Measurements from ENCODE around the gene MECP2.
A peak's percentile ranks its signal among the peaks of the same experiment; 100 is the strongest.
"Not testable (repeated sequence)": the region's sequence is repeated elsewhere in the genome, so short reads cannot be mapped to it uniquely, and the experiment has no call there.

MECP2 gene

DNA sequence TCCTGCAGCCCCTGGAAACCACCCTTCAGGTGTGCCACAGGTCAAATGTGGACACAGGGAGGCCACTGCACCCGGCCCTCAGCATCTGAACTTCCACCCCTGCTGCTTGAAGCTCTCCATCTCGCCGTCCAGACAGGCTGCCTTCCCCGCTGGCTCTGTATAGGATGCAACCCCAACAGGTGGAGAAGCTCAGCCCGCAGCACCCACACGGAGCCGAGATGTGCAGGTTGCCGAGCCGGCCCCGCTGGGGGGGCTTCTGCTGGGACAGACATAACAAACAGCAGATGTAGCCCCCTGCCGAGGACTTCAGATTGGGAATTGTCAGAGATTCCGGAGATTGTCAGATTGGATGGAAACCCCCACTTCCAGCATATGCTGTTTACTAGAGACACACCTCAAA is 104.4 kb downstream of the MECP2 start:
- DNase-seq (ENCODE audit: low read depth, low spot score): no peak

DNA sequence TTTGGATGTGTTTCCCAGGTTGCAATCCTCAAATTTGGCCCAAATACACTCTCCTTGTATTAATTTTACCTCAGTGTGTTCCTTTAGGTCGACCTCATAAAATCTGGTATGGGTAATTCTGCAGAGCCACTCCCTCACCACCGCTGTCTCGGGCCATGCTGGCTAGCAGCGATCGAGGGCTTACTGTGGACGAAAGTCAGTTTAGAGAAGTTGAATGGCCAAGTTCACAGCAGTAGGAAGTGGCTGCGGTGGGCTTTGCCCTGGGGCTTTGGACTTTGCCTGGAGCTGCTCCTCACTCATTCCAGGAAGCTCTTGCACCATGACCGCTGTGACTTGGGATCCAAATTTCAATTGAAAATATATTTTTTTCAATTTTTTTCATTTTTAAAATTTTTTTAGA is 105.3 kb downstream of the MECP2 start:
- no peak for DNase-seq (ENCODE audit: low read depth, low spot score)

DNA sequence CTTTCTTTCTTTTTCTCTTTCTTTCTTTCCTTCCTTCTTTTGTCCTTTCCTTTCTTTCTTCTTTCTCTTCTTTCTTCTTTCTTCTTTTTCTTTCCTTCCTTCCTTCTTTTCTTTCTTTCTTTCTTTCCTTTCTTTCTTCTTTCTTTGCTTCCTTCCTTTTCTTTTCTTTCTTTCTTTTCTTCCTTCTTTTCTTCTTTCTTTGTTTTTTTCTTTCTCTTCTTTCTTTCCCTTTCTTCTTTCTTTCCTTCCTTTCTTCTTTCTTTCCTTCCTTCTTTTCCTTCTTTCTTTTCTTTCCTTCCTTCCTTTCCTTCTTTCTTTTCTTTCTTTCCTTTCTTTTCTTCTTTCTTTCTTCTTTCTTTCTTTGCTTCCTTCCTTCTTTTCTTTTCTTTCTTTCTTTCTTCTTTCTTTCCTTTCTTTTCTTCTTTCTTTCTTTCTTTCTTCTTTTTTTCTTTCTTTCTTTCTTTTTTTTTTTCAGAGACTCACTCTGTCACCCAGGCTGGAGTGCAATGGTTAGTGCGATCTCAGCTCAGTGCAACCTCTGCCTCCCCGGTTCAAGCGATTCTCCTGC is 106.4 kb downstream of the MECP2 start:
- DNase-seq (ENCODE audit: low read depth, low spot score): no peak

DNA sequence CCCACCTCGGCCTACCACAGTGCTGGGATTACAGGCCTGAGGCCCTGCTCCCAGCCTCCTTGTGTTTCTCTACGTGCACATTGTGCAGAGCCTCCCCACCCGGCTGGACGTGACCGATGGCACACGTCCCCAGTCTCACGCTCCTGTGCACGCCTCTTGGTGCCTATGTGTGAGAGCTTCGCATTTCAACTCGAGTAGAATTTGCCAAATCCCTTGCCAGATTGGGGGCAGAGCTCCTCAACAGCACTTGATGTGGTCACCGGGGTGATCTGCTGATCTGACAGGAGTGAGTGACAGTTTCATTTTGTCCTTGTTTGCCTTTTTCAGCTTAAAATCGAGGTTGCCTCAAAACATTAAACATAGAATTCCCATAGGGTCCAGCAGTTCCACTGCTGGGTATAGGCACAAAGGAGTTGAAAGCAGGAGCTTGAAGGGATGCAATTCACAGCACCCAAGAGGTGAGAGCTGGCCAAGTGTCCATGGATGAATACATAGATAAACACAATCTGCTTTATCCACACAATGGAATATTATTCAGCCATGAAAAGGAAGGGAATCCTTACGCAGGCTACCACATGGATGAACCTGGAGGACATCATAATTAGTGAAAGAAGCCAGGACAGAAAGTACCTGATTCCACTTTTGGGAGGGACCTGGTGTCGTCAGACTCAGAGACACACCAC is 107.4 kb downstream of the MECP2 start:
- DNase-seq (ENCODE audit: low read depth, low spot score): no peak

DNA sequence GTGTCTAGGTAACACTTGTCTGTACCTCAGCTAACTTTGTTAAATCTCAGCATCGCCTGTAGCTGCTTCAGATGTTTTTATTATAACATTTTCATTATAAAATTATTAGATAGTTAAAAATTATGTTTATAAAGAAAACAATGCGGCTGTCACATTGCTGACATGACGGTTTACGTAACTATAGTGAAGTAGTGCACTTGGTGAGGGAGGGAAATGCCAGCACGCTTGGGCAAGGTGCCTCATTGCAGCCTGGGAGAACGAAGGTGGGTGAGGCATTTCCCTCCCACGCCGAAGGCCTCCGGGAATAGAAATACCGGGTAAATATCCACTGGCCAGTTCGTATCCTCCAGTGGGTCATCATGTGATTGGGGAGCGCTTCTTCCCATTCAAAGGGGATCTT is 109.0 kb downstream of the MECP2 start:
- DNase-seq (ENCODE audit: low read depth, low spot score): no peak

DNA sequence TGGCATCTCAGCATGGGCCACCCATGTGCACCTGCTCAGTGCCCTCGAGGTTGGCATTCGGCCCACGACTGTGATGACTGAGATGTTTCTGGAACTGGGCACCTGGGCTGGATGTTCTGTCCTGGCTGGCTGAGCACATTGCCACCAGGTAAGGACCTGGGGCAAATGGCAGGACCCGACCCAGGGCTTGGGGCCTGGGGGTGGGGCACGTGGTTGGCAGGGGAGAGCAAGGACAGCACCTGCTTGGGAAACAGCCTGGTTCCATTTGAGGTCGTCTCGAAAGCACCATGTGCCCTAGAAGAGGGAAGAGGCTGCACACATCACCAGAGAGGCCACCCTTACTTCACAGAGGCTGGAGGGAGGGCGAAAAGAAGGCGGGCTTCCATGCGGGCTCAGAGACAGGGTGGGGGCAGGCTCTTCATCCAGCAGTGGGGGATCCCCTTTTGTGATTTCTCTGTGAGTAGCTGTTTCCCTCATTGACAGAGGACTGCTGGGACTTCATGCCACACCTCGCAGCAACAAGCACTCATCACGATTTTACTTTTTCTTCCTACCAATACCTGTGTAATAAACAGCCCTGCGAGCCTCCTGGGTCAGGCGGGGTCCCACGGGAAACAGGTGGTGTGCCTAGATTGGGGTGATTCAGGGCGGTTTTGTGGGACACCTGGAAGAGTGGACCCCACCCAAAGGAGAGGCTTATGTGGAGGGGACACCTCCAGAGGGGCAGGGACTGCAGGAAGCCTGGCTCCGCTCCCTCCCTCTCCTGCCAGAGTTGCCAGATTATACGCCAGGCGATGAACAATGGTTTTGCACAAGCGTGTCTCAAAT is 113.0 kb downstream of the MECP2 start:
- no peak for DNase-seq (ENCODE audit: low read depth, low spot score)

DNA sequence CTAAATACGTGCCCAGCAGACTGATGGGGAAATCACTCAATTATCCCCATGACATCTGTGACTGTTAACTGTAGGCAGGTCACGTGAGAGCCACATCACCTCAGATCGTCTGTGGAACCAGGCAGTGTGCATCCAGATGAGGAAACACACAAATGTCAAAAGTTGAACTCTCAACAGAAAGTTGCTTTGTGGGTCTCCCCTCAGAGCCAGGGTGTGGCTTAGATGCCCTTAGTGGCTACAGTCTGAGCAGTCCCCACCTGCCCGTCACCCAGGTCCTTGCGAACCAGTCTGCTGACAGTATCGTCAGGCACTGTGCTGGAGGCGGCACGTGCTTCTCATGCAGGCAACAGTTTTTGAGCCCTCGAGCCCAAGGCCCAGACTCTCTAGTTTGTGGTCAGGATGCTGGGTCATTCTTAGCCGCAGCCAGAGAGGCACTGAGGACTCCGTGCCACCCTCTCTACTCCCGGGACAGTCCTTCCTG is 114.2 kb downstream of the MECP2 start:
- DNase-seq (ENCODE audit: low read depth, low spot score): no peak

DNA sequence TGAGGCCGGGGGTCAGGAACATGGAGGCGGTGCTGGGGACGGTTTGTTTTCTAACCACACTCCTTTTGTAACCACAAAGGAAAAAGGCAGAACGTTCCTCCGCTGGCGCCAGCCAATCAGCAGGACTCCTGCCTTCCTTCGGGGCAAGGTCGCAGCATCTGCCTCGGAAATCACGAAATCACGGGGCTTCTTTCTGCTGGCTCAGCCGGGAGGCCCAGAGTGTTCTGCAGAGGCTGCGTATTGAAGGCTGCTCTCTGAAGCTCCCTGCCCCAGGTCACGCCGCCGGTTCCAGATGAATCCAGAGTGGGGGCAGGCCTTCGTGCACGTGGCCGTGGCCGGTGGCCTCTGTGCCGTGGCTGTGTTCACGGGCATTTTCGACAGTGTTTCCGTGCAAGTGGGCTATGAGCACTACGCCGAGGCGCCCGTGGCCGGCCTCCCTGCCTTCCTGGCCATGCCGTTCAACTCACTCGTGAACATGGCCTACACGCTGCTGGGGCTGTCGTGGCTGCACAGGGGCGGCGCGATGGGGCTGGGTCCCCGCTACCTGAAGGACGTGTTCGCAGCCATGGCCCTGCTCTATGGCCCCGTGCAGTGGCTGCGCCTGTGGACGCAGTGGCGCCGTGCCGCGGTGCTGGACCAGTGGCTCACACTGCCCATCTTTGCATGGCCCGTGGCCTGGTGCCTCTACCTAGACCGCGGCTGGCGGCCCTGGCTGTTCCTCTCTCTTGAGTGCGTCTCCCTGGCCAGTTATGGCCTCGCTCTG is 115.6 kb downstream of the MECP2 start:
- DNase-seq (ENCODE audit: low read depth, low spot score): peak; percentile 51

DNA sequence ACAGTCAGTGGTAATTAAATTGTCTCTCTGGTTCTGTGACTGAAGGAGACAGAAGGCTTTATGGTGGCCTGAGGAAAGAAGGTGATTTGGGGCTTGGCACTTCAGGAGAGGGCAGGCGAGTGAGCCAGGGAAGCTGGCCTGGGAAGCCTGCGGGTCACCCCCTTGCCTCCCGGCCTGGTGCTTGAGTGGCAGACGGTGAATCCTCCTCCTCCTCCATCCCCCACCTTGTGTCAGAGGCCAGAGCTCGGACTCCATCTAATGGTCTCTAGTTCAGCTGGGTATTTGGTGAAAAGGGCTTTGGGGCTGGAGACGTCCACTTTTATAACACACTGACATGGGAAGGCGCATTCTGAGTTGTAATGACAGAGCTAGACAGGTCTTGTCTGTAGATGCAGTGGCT is 116.3 kb downstream of the MECP2 start:
- DNase-seq (ENCODE audit: low read depth, low spot score): no peak

DNA sequence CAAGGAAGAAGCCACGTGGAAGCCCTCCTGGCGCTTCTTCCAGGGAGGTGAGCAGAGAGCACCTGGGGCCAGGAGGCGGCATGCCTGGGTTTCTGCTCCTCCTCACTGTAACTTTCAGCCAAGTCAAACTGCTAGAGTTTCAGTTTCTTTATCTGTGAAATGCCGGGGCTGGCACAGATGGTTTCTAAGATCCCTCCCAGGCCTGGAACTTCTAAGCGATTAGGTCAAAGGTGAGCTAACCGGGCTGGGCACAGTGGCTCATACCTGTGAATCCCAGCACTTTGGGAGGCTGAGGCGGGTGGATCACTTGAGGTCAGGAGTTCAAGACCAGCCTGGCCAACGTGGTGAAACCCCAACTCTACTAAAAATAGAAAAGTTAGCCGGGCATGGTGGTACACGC is 117.1 kb downstream of the MECP2 start:
- not testable (repeated sequence) for DNase-seq (ENCODE audit: low read depth, low spot score)

DNA sequence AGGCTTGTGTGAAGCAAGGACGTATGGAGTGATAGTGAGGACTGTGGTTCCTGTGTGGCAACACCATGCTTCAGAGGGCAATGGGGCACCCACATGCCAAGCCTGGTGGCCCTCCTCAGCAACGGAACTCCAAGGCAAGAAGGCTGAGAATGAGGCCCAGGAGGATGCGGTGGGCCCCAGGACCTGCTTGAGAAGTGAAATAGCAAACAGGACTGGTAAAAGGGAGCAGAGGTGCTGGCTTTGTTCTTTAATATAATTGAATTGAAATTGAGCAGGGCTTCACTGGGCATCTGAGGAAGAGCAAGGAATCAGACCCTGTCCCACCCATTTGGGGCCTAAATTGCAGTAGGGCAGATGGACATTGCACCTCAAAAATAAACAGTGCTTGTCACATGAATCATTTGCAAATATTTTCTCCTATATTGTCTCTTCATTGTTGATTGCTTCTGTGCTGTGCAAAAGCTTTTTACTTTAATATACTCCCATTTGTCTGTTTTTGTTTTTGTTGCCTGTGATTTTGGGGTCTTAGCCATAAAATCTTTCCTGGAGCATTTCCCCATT is 122.7 kb downstream of the MECP2 start:
- no peak for DNase-seq (ENCODE audit: low read depth, low spot score)

DNA sequence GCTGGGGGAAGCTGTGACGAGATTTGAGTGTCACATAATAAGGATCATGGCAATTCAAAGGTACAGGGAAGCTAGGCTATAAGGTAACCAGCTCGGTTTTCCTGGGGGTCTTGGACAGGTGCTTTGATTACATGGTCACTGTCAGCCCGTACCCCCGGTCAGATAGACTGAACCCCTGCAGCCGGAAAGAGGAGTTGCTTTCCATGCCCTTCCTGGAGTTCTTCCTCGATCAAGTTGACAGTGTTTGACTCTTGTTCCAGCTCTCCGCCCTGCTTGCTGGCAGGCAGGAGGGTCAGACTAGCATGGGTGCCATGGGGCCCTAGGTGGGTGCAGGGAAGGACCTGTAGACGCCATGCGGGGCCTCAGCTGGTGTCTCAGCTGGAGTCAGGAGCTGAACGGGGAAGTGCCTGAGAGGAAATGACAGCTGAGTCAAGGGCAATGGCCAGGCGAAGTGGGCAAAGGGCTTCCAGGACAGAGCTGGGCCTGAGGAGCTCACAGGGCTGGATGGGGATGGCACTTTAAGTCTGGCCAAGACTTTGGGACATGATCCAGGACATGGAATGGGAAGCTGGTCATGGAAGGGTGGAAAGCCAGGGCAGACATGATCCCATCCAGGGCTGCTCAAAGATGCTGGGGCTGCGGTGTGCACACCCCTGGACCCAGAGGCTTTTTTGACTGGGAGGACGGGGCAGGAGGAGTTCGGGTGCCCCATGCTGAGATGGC is 123.4 kb downstream of the MECP2 start:
- no peak for DNase-seq (ENCODE audit: low read depth, low spot score)

DNA sequence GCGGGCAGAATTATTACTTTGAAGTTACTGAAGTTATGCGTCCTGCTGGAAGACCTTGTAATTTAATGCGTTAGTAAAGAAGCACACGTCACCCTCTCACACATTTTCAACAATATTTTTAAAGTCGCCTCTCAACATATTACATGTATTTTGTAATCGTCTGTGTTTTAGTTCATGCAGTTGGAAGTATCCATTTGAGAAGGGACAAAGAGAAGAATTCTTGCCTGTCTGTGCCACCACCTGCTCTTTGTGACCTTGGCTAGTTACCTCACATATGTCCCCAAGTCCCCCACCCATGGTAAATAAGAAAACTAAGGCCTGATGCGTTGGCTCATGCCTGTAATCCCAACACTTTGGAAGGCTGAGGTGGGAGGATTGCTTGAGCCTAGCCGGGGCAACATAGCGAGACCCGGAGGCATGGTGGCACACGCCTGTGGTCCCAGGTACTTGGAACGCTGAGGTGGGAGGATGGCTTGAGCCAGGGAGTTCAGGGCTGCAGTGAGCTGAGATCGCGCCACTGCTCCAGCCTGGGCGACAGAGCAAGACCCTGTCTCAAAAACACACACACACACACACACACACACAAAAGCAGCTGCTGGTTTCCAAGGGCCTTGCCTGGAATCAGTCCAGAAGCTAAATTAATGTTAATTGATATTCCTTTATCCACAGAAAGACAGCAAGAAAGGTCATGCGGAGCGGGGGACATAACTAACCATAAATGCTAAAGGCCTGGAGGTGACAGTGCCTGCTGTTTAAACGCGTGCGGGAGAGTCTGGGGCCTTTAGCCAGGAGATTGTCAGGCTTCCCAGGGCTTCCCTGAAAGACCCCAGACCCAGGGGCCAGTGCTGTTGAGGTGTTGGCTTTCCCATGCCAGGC is 124.2 kb downstream of the MECP2 start:
- no peak for DNase-seq (ENCODE audit: low read depth, low spot score)

DNA sequence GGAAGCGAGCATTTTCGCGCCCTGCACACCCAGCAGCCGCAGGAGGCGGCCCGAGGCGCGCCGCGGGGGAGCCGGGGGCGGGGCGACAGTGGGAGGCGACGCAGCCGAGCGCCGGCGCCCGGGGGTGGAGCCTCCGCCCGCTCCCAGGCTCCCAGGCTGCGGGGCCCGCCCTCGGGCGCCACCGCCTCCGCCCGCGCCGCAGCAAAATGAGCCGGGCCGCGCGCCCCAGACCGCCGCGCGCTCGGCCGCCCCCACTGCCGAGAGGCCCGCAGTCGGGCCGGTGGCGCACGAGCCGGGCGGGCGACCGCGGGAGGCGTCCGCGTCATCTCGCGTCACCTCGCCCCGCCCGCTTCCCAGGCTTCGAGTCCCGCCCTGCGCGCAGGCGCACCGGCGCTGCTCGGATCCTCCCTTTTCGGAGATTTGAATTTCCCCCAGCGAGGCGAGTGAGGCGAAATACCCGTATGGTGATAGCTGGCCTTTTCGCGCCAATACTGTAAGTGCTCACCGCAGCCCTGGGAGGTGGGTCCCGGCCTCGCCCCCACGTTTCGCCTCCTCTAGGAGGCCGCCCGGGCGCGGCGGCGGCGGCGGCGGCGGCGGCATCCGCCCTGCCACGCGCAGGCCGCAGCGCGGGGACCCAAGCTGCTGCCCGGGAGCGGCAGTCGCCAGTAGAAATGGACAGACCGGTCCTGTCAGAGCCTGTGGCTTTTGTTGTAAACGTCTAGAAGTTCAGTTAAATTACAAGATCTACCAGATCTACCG is 125.0 kb downstream of the MECP2 start, which contains the start of gene TMEM187:
Gene TMEM187, plus strand, starts transcription at position 387 of the 759 bp plus-strand sequence. CDS start 9,309 bp downstream, outside the sequence.
- DNase-seq (ENCODE audit: low read depth, low spot score): peak; percentile 70
